ENCODE results near the gene CITED1. TPM values are rescaled to one million over a fixed set of nuclear protein-coding genes. Genes with fewer than 3 reads are reported as not detected.
A peak's percentile ranks its signal among the peaks of the same experiment; 100 is the strongest.
"Not testable (repeated sequence)": the region's sequence is repeated elsewhere in the genome, so short reads cannot be mapped to it uniquely, and the experiment has no call there.

CITED1 gene
- total and polyA plus RNA-seq, 2 donors (not counting 1 experiment from before 2014, with no cell fraction given), result 0.17 TPM; not detected in 1

DNA sequence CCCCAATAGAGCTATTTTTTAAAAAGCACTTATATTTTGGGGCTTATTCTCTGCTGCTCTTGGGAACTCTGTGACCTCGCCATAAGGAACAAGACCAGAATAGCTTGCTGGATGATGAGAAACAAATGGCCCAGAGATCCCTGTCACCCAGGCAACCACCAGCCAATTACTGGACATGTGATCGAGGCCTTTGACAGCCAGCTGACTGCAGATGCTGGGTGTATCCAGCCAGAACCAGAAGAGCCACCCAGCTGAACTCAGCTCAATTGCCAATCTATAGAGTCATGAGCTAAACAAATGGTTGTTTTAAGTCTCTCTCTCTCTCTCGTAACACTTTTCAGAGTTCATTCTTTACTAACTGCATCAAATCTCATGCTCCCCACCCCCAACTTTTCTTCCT is 24.4 kb upstream of the CITED1 start:
- Histone ChIP-seq H3K4me3 (replicated peaks in 1 of 4; ENCODE audit: control extremely low read depth in 1 of 4, insufficient read depth in 1 of 4, low read depth in 3 of 4, low read length in 4 of 4) (no peak overlapping the region), H3K4me1 (ENCODE audit: control insufficient read depth, extremely low read depth, insufficient read depth, low read length) (no peaks in the 10 kb centered on the region), H3K79me2 (ENCODE audit: control insufficient read depth, insufficient read depth, low read length) (no peaks in the 10 kb centered on the region), H3K4me2 (ENCODE audit: extremely low read depth, insufficient read depth, low read length) (no peak overlapping the region), H3K27ac (ENCODE audit: insufficient read depth, low read length) (no peak overlapping the region), H2AFZ (ENCODE audit: low read length) (no peak overlapping the region), H4K20me1 (ENCODE audit: control insufficient read depth, extremely low read depth, insufficient read depth, low read length) (no peaks in the 10 kb centered on the region), H3K9ac (ENCODE audit: insufficient read depth, low read length) (no peak overlapping the region), H3K9me3 (ENCODE audit: control insufficient read depth, insufficient read depth, low read depth, low read length) (no peaks in the 10 kb centered on the region), H3K27me3 (ENCODE audit: control insufficient read depth, insufficient read depth, low read length) (peaks cover 3% of the 10 kb centered on the region), H3K36me3 (ENCODE audit: control insufficient read depth, insufficient read depth, low read length) (no peaks in the 10 kb centered on the region)
- peak in 1 of 2 donors; percentile 15 for DNase-seq (ENCODE audit: low read depth in 2 of 2)
- TF ChIP-seq EZH2 (IDR thresholded peaks at IDR 0.05; ENCODE audit: low read length, missing control alignments) (no peak), CTCF (conservative IDR thresholded peaks at IDR 0.05 in 1 of 2, IDR thresholded peaks at IDR 0.05 in 1 of 2; ENCODE audit: low read depth in 1 of 2, low read length in 2 of 2) (no peak)

DNA sequence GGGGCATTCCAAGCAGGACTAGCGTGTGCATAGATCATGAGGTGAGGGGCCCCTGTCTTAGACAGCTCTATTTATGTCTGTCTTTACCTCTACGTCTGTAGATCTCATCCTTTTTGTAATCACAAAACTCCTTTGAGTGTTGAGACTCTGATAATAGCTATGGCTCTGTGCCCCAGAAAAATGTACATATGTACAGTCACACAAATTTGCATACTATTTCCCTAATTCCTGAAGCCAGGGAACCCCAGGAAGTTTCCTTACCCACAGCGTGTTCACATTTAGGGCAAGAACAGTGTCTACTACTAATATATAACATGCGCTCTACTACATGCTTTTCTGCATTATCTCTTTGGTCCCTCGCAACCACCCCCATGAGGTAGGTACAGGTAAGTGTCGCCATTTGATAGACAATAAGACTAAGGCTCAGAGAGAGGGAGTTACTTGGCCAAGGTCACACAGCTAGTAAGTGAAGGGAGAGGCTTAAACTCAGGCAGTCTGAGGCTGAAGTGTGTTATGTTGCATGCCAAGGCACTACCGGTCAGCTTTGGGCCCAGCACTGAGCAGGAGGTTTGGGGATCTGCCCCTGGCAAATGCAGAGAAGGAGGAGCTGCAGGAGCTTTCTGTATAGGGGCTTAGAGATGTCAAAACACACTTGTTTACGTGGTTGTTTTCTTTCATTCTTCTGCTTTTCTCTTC is 21.0 kb upstream of the CITED1 start:
- no peak for TF ChIP-seq EZH2 (IDR thresholded peaks at IDR 0.05; ENCODE audit: low read length, missing control alignments)
- TF ChIP-seq CTCF (conservative IDR thresholded peaks at IDR 0.05 in 1 of 2, IDR thresholded peaks at IDR 0.05 in 1 of 2; ENCODE audit: low read depth in 1 of 2, low read length in 2 of 2), result no peak
- H3K36me3 ChIP-seq (ENCODE audit: control insufficient read depth, insufficient read depth, low read length), result no peaks in the 10 kb centered on the region
- H3K9ac ChIP-seq (ENCODE audit: insufficient read depth, low read length), result no peak overlapping the region
- H3K9me3 ChIP-seq (ENCODE audit: control insufficient read depth, insufficient read depth, low read depth, low read length), result no peaks in the 10 kb centered on the region
- no peaks in the 10 kb centered on the region for H3K4me1 ChIP-seq (ENCODE audit: control insufficient read depth, extremely low read depth, insufficient read depth, low read length)
- H3K27me3 ChIP-seq (ENCODE audit: control insufficient read depth, insufficient read depth, low read length), result peaks cover 3% of the 10 kb centered on the region
- no peak overlapping the region for H3K4me2 ChIP-seq (ENCODE audit: extremely low read depth, insufficient read depth, low read length)
- H4K20me1 ChIP-seq (ENCODE audit: control insufficient read depth, extremely low read depth, insufficient read depth, low read length), result no peaks in the 10 kb centered on the region
- no peak overlapping the region for H3K4me3 ChIP-seq (replicated peaks in 1 of 4; ENCODE audit: control extremely low read depth in 1 of 4, insufficient read depth in 1 of 4, low read depth in 3 of 4, low read length in 4 of 4)
- H3K27ac ChIP-seq (ENCODE audit: insufficient read depth, low read length), result no peak overlapping the region
- DNase-seq (ENCODE audit: low read depth in 2 of 2), result no peak
- H2AFZ ChIP-seq (ENCODE audit: low read length), result no peak overlapping the region
- no peaks in the 10 kb centered on the region for H3K79me2 ChIP-seq (ENCODE audit: control insufficient read depth, insufficient read depth, low read length)

- not testable (repeated sequence) for DNase-seq (ENCODE audit: low read depth in 2 of 2); H3K79me2 ChIP-seq (ENCODE audit: control insufficient read depth, insufficient read depth, low read length); H3K9ac ChIP-seq (ENCODE audit: insufficient read depth, low read length)
Observed at GRCh38 chrX:72319651-72320050, 13.9 kb upstream of the CITED1 start.

More at GRCh38 chrX:72319651-72320050, 13.9 kb upstream of the CITED1 start:
- not testable (repeated sequence) for H3K4me3 ChIP-seq (replicated peaks in 1 of 4; ENCODE audit: control extremely low read depth in 1 of 4, insufficient read depth in 1 of 4, low read depth in 3 of 4, low read length in 4 of 4); H2AFZ ChIP-seq (ENCODE audit: low read length); H3K36me3 ChIP-seq (ENCODE audit: control insufficient read depth, insufficient read depth, low read length); H3K9me3 ChIP-seq (ENCODE audit: control insufficient read depth, insufficient read depth, low read depth, low read length); H3K27me3 ChIP-seq (ENCODE audit: control insufficient read depth, insufficient read depth, low read length); H3K4me1 ChIP-seq (ENCODE audit: control insufficient read depth, extremely low read depth, insufficient read depth, low read length); H3K27ac ChIP-seq (ENCODE audit: insufficient read depth, low read length); H4K20me1 ChIP-seq (ENCODE audit: control insufficient read depth, extremely low read depth, insufficient read depth, low read length); H3K4me2 ChIP-seq (ENCODE audit: extremely low read depth, insufficient read depth, low read length)
